ENCODE data around the gene TNFAIP8.

Gene TNFAIP8

GRCh38 chr5:119353213-119353612 lies 2.6 kb upstream of the TNFAIP8 start:
- DNase-seq: no peak

- DNase-seq: no peak
Measured at GRCh38 chr5:119353686-119354366, 2.0 kb upstream of the TNFAIP8 start.

- no peak for DNase-seq
Measured at GRCh38 chr5:119354537-119355243, 1.1 kb upstream of the TNFAIP8 start.

- no peak for DNase-seq
Measured at GRCh38 chr5:119355244-119355638, 578 bp upstream of the TNFAIP8 start.

GRCh38 chr5:119356612-119357188 lies 881 bp downstream of the TNFAIP8 start:
- no peak for DNase-seq

- no peak for DNase-seq
Measured at GRCh38 chr5:119357270-119357669, 1.5 kb downstream of the TNFAIP8 start.

GRCh38 chr5:119357808-119358529 lies 2.1 kb downstream of the TNFAIP8 start:
- no peak for DNase-seq

- DNase-seq: no peak
Measured at GRCh38 chr5:119358530-119358900, 2.7 kb downstream of the TNFAIP8 start.

- no peak for DNase-seq
Measured at GRCh38 chr5:119358901-119359603, 3.2 kb downstream of the TNFAIP8 start.

- DNase-seq: no peak
Measured at GRCh38 chr5:119359737-119360413, 4.1 kb downstream of the TNFAIP8 start.

GRCh38 chr5:119360905-119361593 lies 5.2 kb downstream of the TNFAIP8 start:
- peak; percentile 46 for DNase-seq

GRCh38 chr5:119361594-119362125 lies 5.8 kb downstream of the TNFAIP8 start:
- DNase-seq: no peak

GRCh38 chr5:119362714-119363113 lies 6.9 kb downstream of the TNFAIP8 start:
- DNase-seq: no peak

- DNase-seq: no peak
Measured at GRCh38 chr5:119363271-119363670, 7.5 kb downstream of the TNFAIP8 start.

GRCh38 chr5:119363936-119364335 lies 8.1 kb downstream of the TNFAIP8 start:
- DNase-seq: no peak

GRCh38 chr5:119365847-119366539 lies 10.2 kb downstream of the TNFAIP8 start:
- DNase-seq: no peak

GRCh38 chr5:119366540-119366881 lies 10.7 kb downstream of the TNFAIP8 start:
- no peak for DNase-seq

GRCh38 chr5:119367502-119368237 lies 11.9 kb downstream of the TNFAIP8 start:
- peak; percentile 33 for DNase-seq

GRCh38 chr5:119368238-119368630 lies 12.4 kb downstream of the TNFAIP8 start:
- DNase-seq: no peak

- peak; percentile 37 for DNase-seq
Measured at GRCh38 chr5:119370486-119370885, 14.7 kb downstream of the TNFAIP8 start.
